Measurements from ENCODE around the gene EPB41L3.
"Not testable (repeated sequence)": the region's sequence is repeated elsewhere in the genome, so short reads cannot be mapped to it uniquely, and the experiment has no call there.

Gene EPB41L3

DNA sequence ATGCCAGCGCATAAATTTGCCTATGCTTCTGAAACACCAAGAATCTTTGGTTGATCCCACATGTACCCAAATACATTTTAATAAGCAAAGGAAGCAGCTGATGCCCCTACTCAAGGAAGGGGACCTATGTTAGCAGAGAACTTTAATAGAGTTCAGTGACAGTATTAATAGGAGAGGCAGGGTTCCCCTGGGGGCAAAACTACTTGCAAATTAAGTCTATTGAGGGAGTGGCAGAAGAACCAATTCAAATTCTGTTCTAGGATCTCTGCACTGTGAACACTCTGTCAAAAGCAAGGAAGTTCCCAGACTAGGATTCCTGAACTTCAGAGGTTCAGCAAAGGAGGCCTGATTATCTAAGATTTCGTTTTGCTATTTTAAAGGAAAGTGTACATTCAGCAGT is 47.5 kb downstream of the EPB41L3 start:
- Histone ChIP-seq H3K36me3 (ENCODE audit: control insufficient read depth, insufficient read depth, low read length) (no peaks in the 10 kb centered on the region), H3K4me1 (ENCODE audit: control insufficient read depth, insufficient read depth, low read length) (no peaks in the 10 kb centered on the region), H3K27me3 (ENCODE audit: control insufficient read depth, insufficient read depth, low read length) (no peaks in the 10 kb centered on the region), H3K9ac (ENCODE audit: low read depth, low read length) (no peak overlapping the region), H3K9me3 (ENCODE audit: control insufficient read depth, insufficient read depth, low read length) (no peaks in the 10 kb centered on the region), H3K4me3 (ENCODE audit: low read depth, low read length) (no peak overlapping the region), H3K27ac (ENCODE audit: low read depth, low read length) (no peak overlapping the region)

DNA sequence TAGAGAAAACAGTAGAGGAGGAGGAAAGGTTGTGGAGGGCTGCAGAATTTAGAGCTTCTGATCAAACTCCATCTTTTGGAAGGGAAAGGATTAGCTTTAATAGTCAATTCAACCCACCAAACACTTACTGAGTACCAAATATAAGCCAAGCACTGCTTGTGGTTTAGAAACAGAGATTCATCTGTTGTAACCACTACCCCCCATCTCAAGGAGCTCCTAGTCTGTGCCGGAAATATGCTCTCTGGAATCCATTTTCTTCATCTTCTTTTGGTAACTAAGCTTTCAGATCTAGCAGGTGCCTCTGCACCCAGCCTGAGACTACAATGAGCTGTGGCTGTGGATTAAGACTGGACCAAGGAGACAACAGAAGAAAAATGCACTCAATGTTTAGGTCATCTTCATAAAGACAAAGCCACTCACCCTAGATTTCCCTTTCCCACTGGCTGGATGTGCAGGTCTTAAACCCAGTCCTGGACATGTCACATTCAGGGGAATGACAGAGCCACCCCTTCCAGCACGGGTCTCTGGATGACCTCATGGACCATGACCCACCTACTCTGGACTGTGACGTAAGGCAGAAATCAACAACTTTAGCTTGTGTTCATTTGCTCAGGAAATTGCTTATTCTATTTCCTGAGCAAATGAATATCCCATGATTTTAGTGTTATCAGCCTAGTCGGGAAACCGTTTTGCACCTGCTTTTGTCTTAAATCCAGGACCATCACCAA is 52.9 kb downstream of the EPB41L3 start:
- Histone ChIP-seq H3K4me1 (ENCODE audit: control insufficient read depth, insufficient read depth, low read length) (no peaks in the 10 kb centered on the region), H3K27ac (ENCODE audit: low read depth, low read length) (no peak overlapping the region), H3K9me3 (ENCODE audit: control insufficient read depth, insufficient read depth, low read length) (no peaks in the 10 kb centered on the region), H3K9ac (ENCODE audit: low read depth, low read length) (no peak overlapping the region), H3K36me3 (ENCODE audit: control insufficient read depth, insufficient read depth, low read length) (no peaks in the 10 kb centered on the region), H3K27me3 (ENCODE audit: control insufficient read depth, insufficient read depth, low read length) (no peaks in the 10 kb centered on the region), H3K4me3 (ENCODE audit: low read depth, low read length) (no peak overlapping the region)

DNA sequence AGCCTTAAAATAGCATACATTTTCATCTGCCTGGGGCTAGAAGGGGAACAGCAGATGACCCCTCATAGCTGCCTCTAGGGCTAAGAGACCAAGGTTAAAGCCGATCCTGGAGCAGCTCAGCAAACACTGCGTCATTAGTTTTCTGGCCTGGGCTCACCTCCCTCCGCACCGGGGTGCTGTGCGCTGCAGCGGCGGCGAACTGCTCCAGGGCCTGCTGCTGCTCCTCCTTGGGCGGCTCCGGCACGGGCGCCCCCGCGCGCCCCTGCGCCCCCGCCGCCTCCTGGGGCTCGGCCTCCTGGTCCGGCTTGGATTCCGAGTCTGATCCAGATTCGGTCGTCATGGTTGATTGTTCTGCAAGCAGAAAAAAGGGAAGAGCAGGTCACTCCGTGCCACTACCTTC is 55.0 kb downstream of the EPB41L3 start:
- H3K4me3 ChIP-seq (ENCODE audit: low read depth, low read length) = no peak overlapping the region
- H3K27me3 ChIP-seq (ENCODE audit: control insufficient read depth, insufficient read depth, low read length) = no peaks in the 10 kb centered on the region
- no peaks in the 10 kb centered on the region for H3K9me3 ChIP-seq (ENCODE audit: control insufficient read depth, insufficient read depth, low read length)
- H3K36me3 ChIP-seq (ENCODE audit: control insufficient read depth, insufficient read depth, low read length) = no peaks in the 10 kb centered on the region
- no peak overlapping the region for H3K9ac ChIP-seq (ENCODE audit: low read depth, low read length)
- H3K4me1 ChIP-seq (ENCODE audit: control insufficient read depth, insufficient read depth, low read length) = no peaks in the 10 kb centered on the region
- H3K27ac ChIP-seq (ENCODE audit: low read depth, low read length) = no peak overlapping the region

DNA sequence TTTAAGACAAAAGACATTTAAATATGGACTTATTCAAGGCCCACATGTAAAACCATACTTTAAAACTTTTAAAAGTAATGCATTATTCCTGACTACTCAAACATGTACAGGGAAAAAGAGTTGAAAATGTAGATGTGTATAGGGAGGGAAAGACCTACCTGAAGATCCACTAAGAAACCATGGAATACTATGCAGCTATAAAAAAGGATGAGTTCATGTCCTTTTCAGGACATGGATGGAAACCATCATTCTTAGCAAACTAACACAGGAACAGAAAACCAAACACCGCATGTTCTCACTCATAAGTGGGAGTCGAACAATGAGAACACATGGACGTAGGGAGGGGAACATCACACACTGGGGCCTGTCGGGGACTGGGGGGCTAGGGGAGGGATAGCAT is 55.8 kb downstream of the EPB41L3 start:
- not testable (repeated sequence) for H3K4me1 ChIP-seq (ENCODE audit: control insufficient read depth, insufficient read depth, low read length); H3K9me3 ChIP-seq (ENCODE audit: control insufficient read depth, insufficient read depth, low read length); H3K36me3 ChIP-seq (ENCODE audit: control insufficient read depth, insufficient read depth, low read length); H3K4me3 ChIP-seq (ENCODE audit: low read depth, low read length); H3K27me3 ChIP-seq (ENCODE audit: control insufficient read depth, insufficient read depth, low read length); H3K27ac ChIP-seq (ENCODE audit: low read depth, low read length); H3K9ac ChIP-seq (ENCODE audit: low read depth, low read length)

GRCh38 chr18:5484526-5484925 is 59.3 kb downstream of the EPB41L3 start:
- Histone ChIP-seq H3K9me3 (ENCODE audit: control insufficient read depth, insufficient read depth, low read length) (no peaks in the 10 kb centered on the region), H3K4me3 (ENCODE audit: low read depth, low read length) (no peak overlapping the region), H3K27ac (ENCODE audit: low read depth, low read length) (no peak overlapping the region), H3K9ac (ENCODE audit: low read depth, low read length) (no peak overlapping the region), H3K27me3 (ENCODE audit: control insufficient read depth, insufficient read depth, low read length) (no peaks in the 10 kb centered on the region), H3K4me1 (ENCODE audit: control insufficient read depth, insufficient read depth, low read length) (peaks cover 15% of the 10 kb centered on the region), H3K36me3 (ENCODE audit: control insufficient read depth, insufficient read depth, low read length) (no peaks in the 10 kb centered on the region)

GRCh38 chr18:5481621-5482020 is 62.2 kb downstream of the EPB41L3 start:
- Histone ChIP-seq H3K36me3 (ENCODE audit: control insufficient read depth, insufficient read depth, low read length) (no peaks in the 10 kb centered on the region), H3K27ac (ENCODE audit: low read depth, low read length) (no peak overlapping the region), H3K4me3 (ENCODE audit: low read depth, low read length) (no peak overlapping the region), H3K27me3 (ENCODE audit: control insufficient read depth, insufficient read depth, low read length) (no peaks in the 10 kb centered on the region), H3K9me3 (ENCODE audit: control insufficient read depth, insufficient read depth, low read length) (no peaks in the 10 kb centered on the region), H3K4me1 (ENCODE audit: control insufficient read depth, insufficient read depth, low read length) (peaks cover 30% of the 10 kb centered on the region), H3K9ac (ENCODE audit: low read depth, low read length) (no peak overlapping the region)

DNA sequence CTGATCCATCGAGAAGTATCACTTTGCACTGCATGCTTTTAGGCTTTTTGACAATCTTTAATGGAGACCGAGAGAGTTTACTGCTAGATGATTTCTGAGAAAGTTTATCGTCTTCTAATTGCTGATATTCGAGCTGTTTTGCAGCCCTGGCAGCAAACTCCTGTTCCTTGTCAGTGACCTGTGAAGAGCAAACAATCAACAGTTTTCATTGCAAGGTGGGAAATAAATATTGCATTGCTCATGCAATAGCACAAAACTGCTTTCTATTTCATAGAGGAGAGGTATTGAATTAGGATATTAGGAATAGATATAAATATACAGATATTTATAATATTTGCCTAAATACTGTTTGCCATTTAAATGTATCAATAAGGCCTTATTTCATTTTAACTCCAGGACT is 65.5 kb downstream of the EPB41L3 start:
- Histone ChIP-seq H3K4me3 (ENCODE audit: low read depth, low read length) (no peak overlapping the region), H3K27me3 (ENCODE audit: control insufficient read depth, insufficient read depth, low read length) (no peaks in the 10 kb centered on the region), H3K9me3 (ENCODE audit: control insufficient read depth, insufficient read depth, low read length) (no peaks in the 10 kb centered on the region), H3K9ac (ENCODE audit: low read depth, low read length) (no peak overlapping the region), H3K36me3 (ENCODE audit: control insufficient read depth, insufficient read depth, low read length) (no peaks in the 10 kb centered on the region), H3K4me1 (ENCODE audit: control insufficient read depth, insufficient read depth, low read length) (peaks cover 30% of the 10 kb centered on the region), H3K27ac (ENCODE audit: low read depth, low read length) (no peak overlapping the region)

- Histone ChIP-seq H3K36me3 (ENCODE audit: control insufficient read depth, insufficient read depth, low read length) (no peaks in the 10 kb centered on the region), H3K27ac (ENCODE audit: low read depth, low read length) (no peak overlapping the region), H3K27me3 (ENCODE audit: control insufficient read depth, insufficient read depth, low read length) (no peaks in the 10 kb centered on the region), H3K4me1 (ENCODE audit: control insufficient read depth, insufficient read depth, low read length) (peaks cover 30% of the 10 kb centered on the region), H3K4me3 (ENCODE audit: low read depth, low read length) (no peak overlapping the region), H3K9ac (ENCODE audit: low read depth, low read length) (no peak overlapping the region), H3K9me3 (ENCODE audit: control insufficient read depth, insufficient read depth, low read length) (no peaks in the 10 kb centered on the region)
These were observed 66.6 kb downstream of the EPB41L3 start for GRCh38 chr18:5476961-5477800.

GRCh38 chr18:5475267-5475666 is 68.5 kb downstream of the EPB41L3 start:
- Histone ChIP-seq H3K4me3 (ENCODE audit: low read depth, low read length) (no peak overlapping the region), H3K27me3 (ENCODE audit: control insufficient read depth, insufficient read depth, low read length) (no peaks in the 10 kb centered on the region), H3K9ac (ENCODE audit: low read depth, low read length) (no peak overlapping the region), H3K27ac (ENCODE audit: low read depth, low read length) (no peak overlapping the region), H3K9me3 (ENCODE audit: control insufficient read depth, insufficient read depth, low read length) (no peaks in the 10 kb centered on the region), H3K36me3 (ENCODE audit: control insufficient read depth, insufficient read depth, low read length) (no peaks in the 10 kb centered on the region), H3K4me1 (ENCODE audit: control insufficient read depth, insufficient read depth, low read length) (peaks cover 22% of the 10 kb centered on the region)

- Histone ChIP-seq H3K4me1 (ENCODE audit: control insufficient read depth, insufficient read depth, low read length) (no peaks in the 10 kb centered on the region), H3K27ac (ENCODE audit: low read depth, low read length) (no peak overlapping the region), H3K36me3 (ENCODE audit: control insufficient read depth, insufficient read depth, low read length) (no peaks in the 10 kb centered on the region)
These were observed 74.5 kb downstream of the EPB41L3 start for GRCh38 chr18:5469340-5469739.

GRCh38 chr18:5468394-5468793 is 75.4 kb downstream of the EPB41L3 start:
- Histone ChIP-seq H3K9ac (ENCODE audit: low read depth, low read length) (no peak overlapping the region), H3K27ac (ENCODE audit: low read depth, low read length) (no peak overlapping the region), H3K27me3 (ENCODE audit: control insufficient read depth, insufficient read depth, low read length) (no peaks in the 10 kb centered on the region)

More at GRCh38 chr18:5469340-5469739, 74.5 kb downstream of the EPB41L3 start:
- H3K9me3 ChIP-seq (ENCODE audit: control insufficient read depth, insufficient read depth, low read length) = no peaks in the 10 kb centered on the region
- no peak overlapping the region for H3K9ac ChIP-seq (ENCODE audit: low read depth, low read length)
- no peaks in the 10 kb centered on the region for H3K27me3 ChIP-seq (ENCODE audit: control insufficient read depth, insufficient read depth, low read length)
- no peak overlapping the region for H3K4me3 ChIP-seq (ENCODE audit: low read depth, low read length)

More at GRCh38 chr18:5468394-5468793, 75.4 kb downstream of the EPB41L3 start:
- H3K9me3 ChIP-seq (ENCODE audit: control insufficient read depth, insufficient read depth, low read length) = no peaks in the 10 kb centered on the region
- no peaks in the 10 kb centered on the region for H3K36me3 ChIP-seq (ENCODE audit: control insufficient read depth, insufficient read depth, low read length)
- H3K4me1 ChIP-seq (ENCODE audit: control insufficient read depth, insufficient read depth, low read length) = no peaks in the 10 kb centered on the region
- no peak overlapping the region for H3K4me3 ChIP-seq (ENCODE audit: low read depth, low read length)

Measured in HUES48 (cell line).